ENCODE measurements around the gene NOX3.

DNA sequence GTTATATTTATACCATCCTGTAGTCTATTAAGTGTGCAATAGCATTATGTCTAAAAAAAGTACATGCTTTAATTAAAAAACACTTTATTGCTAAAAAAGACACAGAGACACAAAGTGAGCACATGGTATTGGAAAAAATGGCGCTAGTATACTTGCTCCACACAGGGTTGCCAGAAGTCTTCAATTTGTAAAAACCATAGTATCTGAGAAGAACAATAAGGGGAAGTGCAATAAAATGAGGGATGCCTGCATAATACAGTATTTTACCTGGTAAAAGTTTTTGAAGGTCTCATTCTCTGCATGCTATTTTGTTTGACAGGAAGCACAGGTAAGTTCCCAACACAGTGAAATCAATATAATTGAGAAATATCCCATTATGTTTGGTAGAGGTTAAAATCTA, 1.6 kb downstream of the NOX3 start:
- TF ChIP-seq CTCF (IDR thresholded peaks at IDR 0.05) (no peak), POLR2AphosphoS5 (IDR thresholded peaks at IDR 0.05; ENCODE audit: insufficient read depth in 1 of 2, low read depth in 1 of 2) (no peak), POLR2A (IDR thresholded peaks at IDR 0.05) (no peak)

Data from vagina (tissue), 2 donors.